Activated CD8-positive, alpha-beta memory T cell treated with anti-CD3 and anti-CD28 coated beads for 1 hour (primary cell): ENCODE measurements around the gene GRID2.

Experiments
- DNase-seq, 2 donors: peaks; one replicate each; pipeline ENCODE4 v3.0.0-alpha.2; 2020; ENCODE audit warnings: low read depth in 1 of 2; ENCODE audit errors: extremely low read depth in 1 of 2

The GRID2 gene

DNA sequence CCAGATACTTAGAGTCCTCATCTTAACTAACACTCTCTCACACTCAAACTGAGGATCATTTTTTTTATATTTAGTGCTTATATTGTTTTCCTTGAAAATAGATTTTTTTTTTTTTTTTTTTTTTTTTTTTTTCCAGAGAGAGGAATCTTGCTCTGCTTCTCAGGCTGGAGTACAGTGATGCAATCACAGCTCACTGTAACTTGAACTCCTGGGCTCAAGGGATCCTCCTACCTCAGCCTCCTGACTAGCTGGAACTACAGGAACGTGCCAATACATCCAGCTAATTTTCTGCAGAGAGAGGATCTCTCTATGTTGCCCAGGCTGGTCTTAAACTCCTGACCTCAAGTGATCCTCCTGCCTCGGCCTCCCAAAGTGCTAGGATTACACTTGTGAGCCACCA lies 874.5 kb downstream of the GRID2 start:
- DNase-seq = no peak

DNA sequence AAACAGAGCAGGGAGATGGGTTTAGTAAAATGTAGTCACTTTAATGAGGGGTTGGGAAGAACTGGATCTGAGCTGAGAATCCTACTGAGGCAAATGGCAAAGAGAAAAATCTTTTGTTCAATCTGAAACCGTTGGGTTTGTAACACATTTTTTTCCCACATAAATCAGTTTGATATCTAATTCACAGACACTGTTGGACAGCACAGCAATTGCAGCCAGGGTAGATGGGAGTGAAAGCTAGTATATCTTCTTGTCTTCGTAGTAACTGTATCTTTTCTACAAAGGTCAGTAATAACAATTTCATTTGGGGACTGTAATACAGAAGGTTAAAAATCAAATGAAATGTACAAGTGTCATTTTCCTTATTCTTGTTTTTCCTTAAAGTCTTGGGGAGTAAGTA lies 875.3 kb downstream of the GRID2 start:
- no peak for DNase-seq

DNA sequence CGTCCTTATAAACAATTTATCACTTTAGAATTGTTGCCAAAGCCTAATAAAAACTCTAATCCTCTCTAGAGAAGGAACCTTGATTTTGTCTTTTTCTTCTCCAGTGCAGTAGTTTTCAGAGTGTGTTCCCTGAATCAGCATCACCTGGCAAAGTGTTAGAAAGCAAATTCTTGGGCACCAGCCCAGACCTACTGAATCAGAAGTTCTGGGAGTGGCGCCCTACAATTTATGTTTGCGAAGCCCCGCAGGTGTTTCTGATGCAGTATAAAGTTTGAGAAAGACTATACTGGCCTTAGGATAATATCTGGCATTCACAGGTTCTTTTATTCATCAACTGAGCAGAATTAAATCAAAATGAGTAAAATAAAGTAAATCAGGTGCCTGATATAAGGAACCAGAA lies 879.0 kb downstream of the GRID2 start:
- no peak for DNase-seq

DNA sequence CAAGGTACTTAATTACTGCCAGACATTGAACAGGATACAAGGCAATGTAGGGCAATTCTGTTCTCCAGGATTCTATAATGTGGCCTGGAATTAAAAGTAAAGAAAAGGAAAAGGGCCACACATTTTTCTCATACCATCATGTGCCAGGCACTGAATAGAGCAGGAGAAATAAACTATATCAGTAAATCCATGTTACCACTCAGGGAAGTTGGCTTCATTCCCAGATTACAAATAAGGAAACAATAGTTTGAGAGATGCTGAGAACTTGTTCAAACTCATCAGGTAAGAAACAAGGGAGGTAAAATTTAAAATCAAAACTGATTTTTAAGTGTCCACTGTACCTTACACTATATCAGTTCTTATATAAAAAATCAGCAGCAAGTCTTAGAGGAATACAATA lies 879.8 kb downstream of the GRID2 start:
- no peak for DNase-seq

DNA sequence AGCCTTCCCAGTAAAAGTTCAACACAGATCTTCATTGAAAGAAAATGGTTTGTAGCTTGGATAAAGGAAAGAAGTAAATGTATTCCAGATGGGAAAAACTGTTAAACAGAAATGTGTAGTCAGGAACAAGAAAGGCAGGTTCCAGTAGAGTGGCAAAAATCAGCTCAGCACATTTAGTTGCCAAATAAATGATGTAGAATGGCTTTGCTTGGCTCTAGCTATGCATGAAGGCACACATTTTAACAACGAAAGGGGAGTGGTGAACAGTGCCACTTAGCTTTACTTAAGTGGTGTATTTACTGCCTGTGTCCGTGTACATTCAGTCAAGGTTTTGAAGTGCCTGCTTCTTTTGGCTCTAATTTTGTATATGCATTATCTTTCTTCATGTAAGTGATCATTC lies 880.3 kb downstream of the GRID2 start:
- no peak for DNase-seq

DNA sequence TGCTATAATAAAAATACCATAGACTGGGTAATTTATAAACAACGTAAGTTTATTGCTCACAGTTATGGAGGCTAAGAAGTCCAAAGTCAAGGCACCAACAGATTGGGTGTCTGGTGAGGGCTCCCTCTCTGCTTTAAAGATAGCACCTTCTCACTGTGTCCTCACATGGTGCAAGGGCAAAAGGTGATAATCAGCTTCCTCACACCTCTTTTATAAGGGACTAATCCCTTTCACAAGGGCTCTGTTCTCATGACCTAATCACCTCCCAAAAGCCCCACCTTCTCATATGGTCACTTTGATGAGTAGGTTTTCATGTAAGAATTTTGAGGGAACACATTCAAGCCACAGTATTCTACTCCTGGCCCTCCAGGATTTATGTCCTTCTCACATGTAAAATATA lies 883.1 kb downstream of the GRID2 start:
- no peak for DNase-seq

DNA sequence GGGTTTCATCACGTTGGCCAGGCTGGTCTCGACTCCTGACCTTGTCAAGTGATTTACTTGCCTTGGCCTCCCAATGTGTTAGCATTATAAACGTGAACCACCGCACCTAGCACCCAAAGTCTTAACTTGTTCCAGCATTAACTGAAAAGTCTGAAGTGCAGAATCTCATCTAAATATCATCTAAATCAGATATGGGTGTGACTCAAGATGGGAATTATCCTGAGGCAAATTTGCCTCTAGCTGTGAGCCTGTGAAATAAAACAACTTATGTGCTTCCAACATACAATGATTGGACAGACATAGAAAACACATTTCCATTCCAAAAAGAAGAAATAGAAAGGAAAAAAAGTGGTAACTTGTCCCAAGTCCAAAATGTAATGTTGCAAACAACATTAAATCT lies 883.7 kb downstream of the GRID2 start:
- no peak for DNase-seq

DNA sequence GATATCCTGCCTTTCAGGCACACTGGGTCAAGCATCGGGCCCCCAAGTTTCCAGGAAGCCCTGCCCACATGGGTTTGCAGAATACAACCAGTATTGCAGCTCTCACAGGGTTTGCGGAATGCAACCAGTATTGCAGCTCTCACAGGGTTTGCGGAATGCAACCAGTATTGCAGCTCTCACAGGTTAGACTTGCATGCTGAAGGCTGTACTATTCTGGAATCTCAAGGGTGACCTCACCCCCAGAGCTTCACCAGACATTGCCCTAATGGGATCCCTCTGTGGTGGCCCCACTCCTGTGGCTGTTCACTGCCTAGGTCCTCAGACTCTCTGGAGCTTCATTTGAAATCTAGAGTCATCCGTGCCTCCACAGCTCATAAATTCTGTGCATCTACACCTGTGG lies 884.1 kb downstream of the GRID2 start:
- DNase-seq = no peak

DNA sequence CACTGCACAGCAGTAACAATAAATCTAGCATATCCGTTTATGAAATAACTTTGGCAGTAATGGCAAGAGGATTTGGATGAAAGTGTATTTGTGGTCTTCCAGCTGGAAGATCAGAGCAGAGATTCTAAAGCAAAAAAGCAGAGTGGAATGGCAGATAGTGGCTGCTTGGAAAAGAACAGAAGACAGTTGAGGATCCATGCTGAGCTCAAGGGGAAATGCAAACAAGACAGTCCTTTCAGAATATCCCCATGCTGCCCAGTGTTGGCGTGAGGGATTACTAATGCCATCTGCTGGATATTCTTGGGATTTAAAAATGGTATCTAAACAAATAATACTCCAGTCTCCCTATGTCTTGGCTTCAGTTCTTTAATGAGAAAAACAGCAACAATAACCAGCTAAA lies 895.7 kb downstream of the GRID2 start:
- DNase-seq = no peak

DNA sequence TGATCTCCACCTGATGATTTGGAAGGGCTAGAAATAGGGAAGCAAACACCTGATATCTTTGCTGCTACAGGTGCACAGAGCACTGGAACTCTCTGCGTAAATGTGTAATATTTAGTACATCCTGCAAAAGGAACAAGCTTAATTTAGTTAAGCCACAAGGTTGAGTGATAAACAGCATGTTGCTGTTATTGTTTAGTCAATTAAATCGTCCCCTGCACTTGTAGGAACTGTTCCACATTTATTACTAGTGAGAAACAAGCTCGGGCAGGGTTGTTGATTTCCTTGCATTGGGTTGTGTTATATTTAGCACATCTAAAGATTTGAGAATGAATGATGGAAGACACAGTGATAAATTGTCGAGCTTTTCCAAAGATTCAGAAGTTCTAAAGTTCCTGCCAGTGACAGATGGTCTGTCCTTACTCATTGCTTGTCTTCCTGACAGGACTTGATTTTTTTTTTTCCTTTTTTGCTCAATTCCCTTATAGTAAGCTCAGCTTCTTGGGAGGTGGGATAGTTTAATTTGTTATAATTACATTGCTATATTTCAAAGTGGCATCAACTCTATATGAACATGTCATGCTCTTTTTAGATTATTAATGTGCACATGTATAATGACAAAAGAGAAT lies 897.8 kb downstream of the GRID2 start:
- DNase-seq = no peak

DNA sequence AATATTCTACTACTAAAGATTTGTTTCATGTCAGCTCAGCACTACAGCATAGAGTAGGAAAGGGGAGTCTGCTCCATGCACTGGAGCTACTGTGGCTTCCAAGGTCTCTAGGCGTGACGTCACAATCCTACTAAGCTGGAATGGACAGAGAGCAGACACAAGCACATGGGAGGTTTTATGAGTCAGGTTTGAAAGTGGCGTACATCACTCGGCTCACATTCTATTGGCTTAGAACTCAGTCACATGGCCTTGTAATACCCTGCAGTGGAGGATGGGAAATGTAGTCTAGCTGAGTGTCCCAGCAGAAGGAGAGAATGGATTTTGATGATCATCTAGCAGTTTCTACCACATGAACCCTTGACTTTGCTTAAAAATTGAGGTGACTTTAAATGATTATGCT lies 899.9 kb downstream of the GRID2 start:
- DNase-seq = no peak

DNA sequence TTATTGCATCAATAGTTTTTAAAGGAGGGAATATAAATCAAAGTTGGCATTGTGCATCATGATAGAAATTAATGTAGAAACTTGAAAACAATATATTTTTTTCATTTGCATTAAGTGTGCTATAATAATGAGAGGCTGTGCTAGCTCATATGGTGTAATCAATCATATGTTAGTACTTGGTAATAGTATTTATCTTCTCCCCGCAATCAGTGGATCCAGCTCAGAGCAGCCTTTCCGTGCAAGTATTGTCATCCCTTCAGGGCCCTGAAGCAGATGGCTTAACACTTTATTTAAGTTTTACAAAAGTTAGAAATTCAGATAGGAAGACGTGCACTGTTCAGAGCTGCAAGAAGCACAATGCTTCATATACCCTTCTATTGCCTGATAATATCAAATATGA lies 908.5 kb downstream of the GRID2 start:
- DNase-seq = no peak

DNA sequence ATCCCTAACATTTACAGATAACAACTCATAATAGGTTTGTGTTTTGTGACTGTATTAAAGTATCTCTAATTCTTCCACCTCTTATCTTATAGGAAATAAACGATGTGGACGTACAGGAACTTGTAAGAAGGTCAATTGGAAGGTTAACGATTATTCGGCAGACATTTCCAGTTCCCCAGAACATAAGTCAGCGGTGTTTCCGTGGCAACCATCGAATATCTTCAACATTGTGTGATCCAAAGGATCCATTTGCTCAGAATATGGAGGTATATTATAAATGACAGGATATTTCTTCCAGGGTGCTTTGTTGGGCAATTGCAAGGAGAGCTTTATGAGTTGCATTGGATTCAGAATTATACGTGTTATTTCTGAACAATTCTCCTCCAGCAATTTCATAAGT lies 912.9 kb downstream of the GRID2 start:
- no peak for DNase-seq

DNA sequence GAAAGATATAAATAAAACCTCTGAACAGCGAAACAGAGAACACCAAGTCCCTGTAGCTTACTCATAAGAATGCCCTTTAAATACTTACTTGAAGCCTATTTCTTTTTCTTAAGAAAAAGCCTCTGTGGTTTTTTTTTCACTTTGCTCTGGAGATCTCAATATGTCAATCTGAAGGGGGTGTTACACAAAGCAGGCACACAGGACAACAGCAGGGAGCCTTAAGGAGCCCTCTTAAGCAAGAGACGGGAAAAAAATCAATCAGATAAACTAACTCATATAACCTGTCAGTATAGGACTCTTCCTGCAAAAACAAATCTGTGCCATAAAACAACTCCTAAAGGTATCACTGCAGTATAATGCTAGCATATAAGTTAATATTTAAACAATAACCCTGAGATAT lies 913.7 kb downstream of the GRID2 start:
- DNase-seq = no peak

DNA sequence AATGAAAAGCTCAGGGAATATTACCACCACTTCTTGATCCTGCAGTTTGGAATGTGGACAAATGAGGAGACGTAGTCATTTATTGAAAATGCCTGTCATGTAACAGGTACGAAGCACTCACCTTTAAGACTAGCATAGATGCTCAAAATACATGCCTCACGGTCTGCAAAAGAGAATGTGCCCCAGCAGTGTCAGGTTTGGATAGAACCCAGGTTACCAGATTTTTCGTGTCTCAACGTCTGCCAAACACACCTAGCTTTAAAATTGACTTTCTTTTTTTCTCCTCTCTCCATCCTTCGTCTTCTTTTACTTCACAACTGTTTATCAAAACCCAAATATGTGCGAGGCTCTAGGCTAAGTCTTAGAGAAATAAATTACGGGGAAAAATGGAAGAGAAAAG lies 918.0 kb downstream of the GRID2 start:
- DNase-seq = no peak

DNA sequence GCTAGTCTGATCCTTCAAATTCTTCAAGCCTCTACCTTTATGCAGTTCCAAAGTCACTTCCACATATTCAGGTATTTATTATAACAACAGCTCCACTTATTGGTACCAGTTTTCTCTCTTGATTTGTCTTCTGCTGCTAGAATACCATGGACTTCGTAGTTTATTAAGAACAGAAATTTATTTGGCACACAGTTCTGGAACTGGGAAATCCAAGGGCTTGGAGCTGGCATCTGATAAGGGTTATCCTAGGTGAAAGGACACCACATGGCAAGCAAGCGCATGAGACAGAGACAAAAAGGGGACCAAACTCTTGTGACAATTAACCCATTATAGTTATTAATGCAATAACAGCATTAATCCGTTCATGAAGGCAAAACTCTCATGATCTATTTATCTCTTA lies 924.3 kb downstream of the GRID2 start:
- DNase-seq = no peak

DNA sequence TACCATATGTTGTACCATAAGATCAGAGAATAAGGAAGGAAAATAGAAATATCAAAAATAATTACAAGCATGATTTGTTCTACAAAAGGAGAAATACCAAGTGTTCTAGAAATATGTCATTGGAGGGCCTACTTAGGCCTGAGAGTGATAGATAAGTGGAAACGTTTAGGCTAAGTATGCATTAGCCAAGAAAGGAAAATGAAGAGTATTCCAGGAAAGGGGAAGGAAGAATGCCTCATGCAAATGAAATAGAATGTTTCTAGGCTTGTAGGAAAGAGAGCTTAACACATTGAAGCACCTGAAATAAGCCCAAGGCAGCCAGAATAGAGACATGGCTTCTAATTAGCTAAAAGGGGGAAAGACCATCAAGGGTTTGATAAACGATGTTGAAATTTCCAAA lies 929.1 kb downstream of the GRID2 start:
- no peak for DNase-seq

DNA sequence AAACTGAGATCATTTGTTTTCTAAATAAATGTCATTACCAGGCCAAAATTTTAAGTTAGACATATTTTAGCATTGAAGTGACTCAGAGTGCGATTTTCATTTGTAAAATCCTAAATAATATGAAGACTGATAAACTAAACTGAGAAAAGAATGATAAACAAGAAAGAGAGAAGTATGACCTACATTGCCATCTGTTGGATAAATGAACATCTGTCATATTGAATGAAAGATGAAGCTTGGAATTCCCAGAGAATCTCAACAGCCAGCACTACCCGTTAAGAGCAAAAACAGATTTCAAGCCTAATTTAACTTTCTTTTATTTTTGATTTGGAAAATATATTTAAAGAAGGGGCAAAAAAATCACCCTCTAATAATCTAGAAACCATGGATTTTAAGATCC lies 933.8 kb downstream of the GRID2 start:
- DNase-seq = no peak

DNA sequence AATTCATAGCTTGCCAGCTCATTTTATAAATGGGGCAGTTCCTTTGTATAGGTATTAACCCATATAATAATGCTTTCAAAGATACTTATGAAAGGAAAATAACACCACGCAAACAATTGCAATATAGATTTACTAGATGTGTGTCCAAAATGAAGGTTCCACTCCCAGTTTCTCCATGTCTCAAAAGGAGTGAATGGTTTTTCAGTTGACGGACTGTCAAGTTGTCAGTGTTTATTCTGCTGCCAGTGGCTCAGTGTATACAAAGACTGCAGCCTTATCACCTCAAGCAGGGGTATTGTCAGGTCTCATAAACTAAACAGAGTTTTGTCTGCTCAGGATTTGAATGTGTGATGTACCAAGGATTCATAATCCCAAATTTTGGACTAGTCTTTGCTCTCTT lies 939.5 kb downstream of the GRID2 start:
- no peak for DNase-seq

DNA sequence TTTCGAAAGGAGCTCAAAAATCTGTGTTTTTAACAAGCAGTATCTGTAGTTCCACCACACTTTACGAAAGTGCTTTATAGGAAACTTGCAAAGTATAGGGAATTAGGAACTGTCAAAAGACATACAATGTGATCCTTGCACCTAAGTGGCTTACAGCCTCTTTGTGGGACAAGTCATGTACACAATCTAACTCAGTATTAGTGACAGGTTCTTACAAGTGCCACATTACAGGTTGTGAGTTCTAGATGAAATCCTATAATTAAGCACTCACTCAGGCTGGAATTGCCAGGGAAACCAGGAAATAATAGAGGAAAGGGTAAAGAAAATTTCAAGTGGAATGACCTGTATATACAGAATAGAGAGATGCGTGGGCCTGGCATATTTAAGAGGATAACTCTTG lies 957.4 kb downstream of the GRID2 start:
- DNase-seq = no peak

DNA sequence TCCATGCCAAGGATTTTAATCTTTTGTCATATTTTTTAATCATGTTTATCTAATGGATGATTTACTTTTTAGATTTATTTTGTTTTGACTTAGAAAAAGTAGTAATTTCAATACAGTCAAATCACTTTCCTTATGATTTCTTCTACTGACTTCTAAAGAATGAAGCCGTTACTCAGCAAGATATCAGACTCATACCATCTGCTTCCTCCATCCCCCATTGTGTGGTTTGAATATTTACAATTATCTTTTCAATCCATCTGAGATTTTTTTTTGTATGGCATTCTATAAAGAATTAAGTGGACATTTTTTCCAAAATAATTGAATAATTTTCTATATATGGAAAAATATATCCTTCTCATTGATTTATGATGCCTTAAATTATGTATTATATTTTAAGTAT lies 959.4 kb downstream of the GRID2 start:
- no peak for DNase-seq

DNA sequence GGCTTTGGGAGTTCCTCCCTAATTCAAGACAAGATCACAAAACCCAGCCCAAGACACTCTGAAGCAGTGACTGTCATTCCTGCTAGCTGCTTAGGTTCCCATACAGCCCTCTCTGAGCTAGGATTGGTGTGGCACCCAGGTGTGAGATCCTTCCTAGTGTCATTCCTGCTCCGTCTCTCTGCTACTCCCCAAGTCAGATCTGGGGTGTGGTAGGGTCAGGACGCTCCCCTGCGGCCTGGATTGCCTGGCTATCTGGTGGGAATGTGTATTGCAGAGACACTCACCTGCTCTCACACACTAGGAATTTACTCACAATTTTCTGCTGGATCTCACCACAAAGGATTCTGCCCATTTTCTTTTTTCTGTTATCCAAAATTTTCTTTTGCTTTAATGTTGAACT lies 964.0 kb downstream of the GRID2 start:
- no peak for DNase-seq

DNA sequence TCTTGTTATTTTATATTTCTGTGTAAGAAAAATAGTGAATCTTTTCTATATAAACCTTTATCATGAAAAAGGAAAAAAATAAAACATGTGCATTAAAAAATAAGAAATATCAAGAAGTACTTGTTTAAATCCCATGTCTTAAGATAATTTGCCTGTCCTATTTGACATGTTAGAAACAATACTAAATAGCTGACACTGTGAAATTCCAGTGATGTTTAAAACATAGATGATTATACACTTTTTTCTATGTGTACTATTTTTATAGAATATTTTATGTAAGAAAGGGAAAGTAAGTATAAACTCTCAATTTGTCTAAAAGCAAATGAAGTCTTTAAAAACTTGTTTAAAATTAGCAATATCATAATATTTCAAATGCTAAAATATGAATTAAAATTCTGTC lies 981.6 kb downstream of the GRID2 start:
- DNase-seq = no peak

DNA sequence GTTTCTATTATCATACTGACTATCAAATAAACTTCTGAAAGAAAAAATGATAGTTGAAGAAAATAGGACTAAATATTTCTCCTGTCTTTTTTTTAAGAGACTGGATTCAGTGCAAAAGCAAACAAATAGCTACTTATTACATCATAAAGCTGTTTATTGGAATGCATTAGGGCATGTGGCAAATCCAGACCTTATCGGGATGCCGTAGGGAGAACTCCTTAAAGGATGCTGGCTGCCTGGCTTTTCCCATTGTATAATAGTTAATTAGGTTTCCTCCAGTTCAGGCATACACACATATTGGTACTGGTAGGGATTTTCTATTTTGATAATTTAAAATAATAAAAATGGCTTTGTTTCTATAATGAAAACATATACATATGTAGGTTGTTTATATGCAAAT lies 985.5 kb downstream of the GRID2 start:
- DNase-seq = no peak
